ENCODE measurements around the gene SLC6A19. TPM values are rescaled to one million over a fixed set of nuclear protein-coding genes. Genes with fewer than 3 reads are reported as not detected.
A peak's percentile ranks its signal among the peaks of the same experiment; 100 is the strongest.

The SLC6A19 gene
- total and polyA plus RNA-seq, 9 of the 15 experiments (the other 6 are each of a cell fraction or from before 2014, with no cell fraction given), result 0.03 to 1.6 (median 0.59) TPM

- no peaks in the 10 kb centered on the region for H3K9me1 ChIP-seq (ENCODE audit: control insufficient read depth, insufficient read depth, low read length)
- POLR2A ChIA-PET, result interaction anchor here (0.7 to 0.9 kb wide), 3 partner anchors 10 to 477 kb away, joined by 3 to 4 read pairs (median 3); no protein-coding TSS in a partner anchor
- no peak for ATAC-seq
- in situ Hi-C loops (cut with MboI), result no loop called here
- WGBS (ENCODE audit: insufficient coverage, low coverage, missing lambda C conversion rate), result 61% methylated on average over 17 of the region's 18 CpGs
- no peaks in the 10 kb centered on the region for H3K79me2 ChIP-seq (ENCODE audit: control insufficient read depth, insufficient read depth, low read length)
- H3K4me2 ChIP-seq (ENCODE audit: insufficient read depth, low read length), result no peak overlapping the region
- no peak for FAIRE-seq
- H3K9ac ChIP-seq (ENCODE audit: insufficient read depth in 1 of 2, low read depth in 2 of 2, low read length in 2 of 2), result peak overlapping the region in 1 of 2 experiments; percentile 45; a peak in 2 of 4 replicates
- no peaks in the 10 kb centered on the region for H3K27me3 ChIP-seq (ENCODE audit: control insufficient read depth in 2 of 2, insufficient read depth in 2 of 2, low read length in 2 of 2)
- H3K4me1 ChIP-seq (replicated peaks in 1 of 2; ENCODE audit: control insufficient read depth in 2 of 2, insufficient read depth in 2 of 2, low read length in 2 of 2), result peaks cover 54 to 90% of the 10 kb centered on the region in 2 experiments
- no peak for DNase-seq (ENCODE audit: extremely low read depth in 1 of 4, low spot score in 3 of 4)
- no peak overlapping the region for H3K4me3 ChIP-seq
- no peaks in the 10 kb centered on the region for H3K36me3 ChIP-seq (ENCODE audit: control insufficient read depth, insufficient read depth, low read length)
- no TSS peak for BruUV-seq (replicated peaks)
- H3K9me3 ChIP-seq (replicated peaks; ENCODE audit: control insufficient read depth, insufficient read depth, low read depth, low read length), result no peaks in the 10 kb centered on the region
- peak overlapping the region; percentile 64 for H2AFZ ChIP-seq (ENCODE audit: low read depth, low read length)
- intact Hi-C loops (cut with micrococcal nuclease), result no loop called here
- CTCF ChIA-PET (ENCODE audit: low intra/inter-chr PET ratio), result no interaction called here
- TF ChIP-seq ZNF639 (CRISPR knock-in tag; conservative IDR thresholded peaks at IDR 0.05 in 1 of 2, IDR thresholded peaks at IDR 0.05 in 1 of 2) (0 out of 4 replicates have a peak, but pooled peaks of 1 of the 2 experiments have one; percentile 33), NCOR1 (IDR thresholded peaks at IDR 0.05) (no peak), PCBP1 (IDR thresholded peaks at IDR 0.05; ENCODE audit: low read depth, low read length, poor library complexity, severe bottlenecking) (peak; percentile 21)
- no peaks in the 10 kb centered on the region for H4K20me1 ChIP-seq (replicated peaks; ENCODE audit: control insufficient read depth, insufficient read depth, low read length)
- no peak overlapping the region for H3K27ac ChIP-seq (ENCODE audit: extremely low read depth, low read depth, low read length)
Observed at GRCh38 chr5:1183424-1184162, 17.8 kb upstream of the SLC6A19 start.

Measured in K562 (cell line).